Neural cell (in vitro differentiated cells): ENCODE measurements around the gene TNRC6C. TPM values are rescaled to one million over a fixed set of nuclear protein-coding genes. Genes with fewer than 3 reads are reported as not detected.

Experiments used
- H2AFZ ChIP-seq: fragments of 200-600, 300-800 bp; sonication (generic), shearing (Covaris generic); 2 replicates; pipeline ENCODE4 v1.6.0; 2014; ENCODE audit warnings: low read depth, mild to moderate bottlenecking, antibody characterized with exemption, low read length, moderate library complexity
- H3F3A ChIP-seq: fragments of 200-600 bp; shearing (Covaris generic); 2 replicates; pipeline ENCODE4 v1.6.1; 2016; ENCODE audit warnings: mild to moderate bottlenecking, moderate library complexity, mixed read lengths, antibody characterized with exemption, low read length; ENCODE audit not compliant: insufficient read depth, poor library complexity, severe bottlenecking
- H3K27ac ChIP-seq: fragments of 200-600, 300-800 bp; sonication (generic), shearing (Covaris generic); 2 replicates; pipeline ENCODE4 v1.5.1; 2014; ENCODE audit warnings: mild to moderate bottlenecking, low read length, moderate library complexity
- H3K27me3 ChIP-seq: fragments of 300-800, 200-600 bp; sonication (generic), shearing (Covaris generic); 2 replicates; pipeline ENCODE4 v1.6.0; 2014; ENCODE audit warnings: mild to moderate bottlenecking, low read depth, low read length, moderate library complexity; ENCODE audit not compliant: insufficient read depth
- H3K36me3 ChIP-seq: fragments of 300-800, 200-600 bp; sonication (generic), shearing (Covaris generic); 2 replicates; pipeline ENCODE4 v1.5.1; 2014; ENCODE audit warnings: mild to moderate bottlenecking, antibody characterized with exemption, low read length, moderate library complexity; ENCODE audit not compliant: insufficient read depth
- H3K4me2 ChIP-seq: fragments of 300-800, 200-600 bp; sonication (generic), shearing (Covaris generic); 2 replicates; pipeline ENCODE4 v1.6.0; 2014; ENCODE audit warnings: mild to moderate bottlenecking, low read length
- H3K4me3 ChIP-seq: fragments of 300-800, 200-600 bp; sonication (generic), shearing (Covaris generic); 2 replicates; pipeline ENCODE4 v1.5.1; 2014; ENCODE audit warnings: mild to moderate bottlenecking, low read length, moderate library complexity
- H3K79me2 ChIP-seq: fragments of 200-600 bp; shearing (Covaris generic); replicated peaks from 2 replicates; pipeline ENCODE4 v1.6.0; 2014; ENCODE audit warnings: mild to moderate bottlenecking, low read length, moderate library complexity; ENCODE audit not compliant: insufficient read depth
- H3K9ac ChIP-seq: fragments of 300-800, 200-600 bp; sonication (generic), shearing (Covaris generic); 2 replicates; pipeline ENCODE4 v1.6.1; 2016; ENCODE audit warnings: mild to moderate bottlenecking, low read length, mixed read lengths
- H3K9me2 ChIP-seq: fragments of 200-600 bp; shearing (Covaris generic); 2 replicates; pipeline ENCODE4 v1.6.1; 2016; ENCODE audit warnings: mild to moderate bottlenecking, low read length, mixed read lengths; ENCODE audit not compliant: insufficient read depth
- H3K9me3 ChIP-seq: fragments of 200-600, 300-800 bp; sonication (generic), shearing (Covaris generic); 2 replicates; pipeline ENCODE4 v1.6.1; 2016; ENCODE audit warnings: mild to moderate bottlenecking, mixed run types, low read length, moderate library complexity, mixed read lengths
- H4K20me1 ChIP-seq: fragments of 200-600 bp; shearing (Covaris generic); 2 replicates; pipeline ENCODE4 v1.6.1; 2016; ENCODE audit warnings: mild to moderate bottlenecking, mixed run types; ENCODE audit not compliant: insufficient read depth
- CTCF ChIP-seq: fragments of 450-650 bp; IDR thresholded peaks from 2 replicates; pipeline ENCODE4 v1.5.1; 2014; ENCODE audit warnings: antibody characterized with exemption, mild to moderate bottlenecking, moderate library complexity; ENCODE audit not compliant: poor library complexity, severe bottlenecking
- EP300 ChIP-seq: fragments of 450-650 bp; conservative IDR thresholded peaks from 2 replicates; pipeline ENCODE4 v1.6.1; 2014; ENCODE audit warnings: antibody characterized with exemption, mild to moderate bottlenecking, moderate library complexity; ENCODE audit not compliant: poor library complexity, severe bottlenecking
- EZH2 ChIP-seq: fragments of 200-600, 300-800 bp; shearing (Covaris generic), sonication (generic); IDR thresholded peaks from 2 replicates; pipeline ENCODE4 v1.6.1; 2014; ENCODE audit warnings: antibody characterized with exemption, low read length, borderline replicate concordance, mild to moderate bottlenecking; ENCODE audit not compliant: insufficient read depth, poor library complexity, severe bottlenecking
- MXI1 ChIP-seq: fragments of 450-650 bp; conservative IDR thresholded peaks from 2 replicates; pipeline ENCODE4 v1.6.1; 2014; ENCODE audit warnings: antibody characterized with exemption, mild to moderate bottlenecking; ENCODE audit not compliant: poor library complexity, severe bottlenecking
- POLR2AphosphoS5 ChIP-seq: IDR thresholded peaks from 2 replicates; pipeline ENCODE4 v1.6.1; 2012
- RAD21 ChIP-seq: fragments of 450-650 bp; conservative IDR thresholded peaks from 2 replicates; pipeline ENCODE4 v1.6.1; 2014; ENCODE audit warnings: antibody characterized with exemption, mild to moderate bottlenecking, moderate library complexity
- REST ChIP-seq: IDR thresholded peaks from 2 replicates; pipeline ENCODE4 v1.6.1; 2012; ENCODE audit warnings: borderline replicate concordance
- SMC3 ChIP-seq: fragments of 450-650 bp; conservative IDR thresholded peaks from 2 replicates; pipeline ENCODE4 v1.6.1; 2014; ENCODE audit warnings: antibody characterized with exemption, mild to moderate bottlenecking, moderate library complexity; ENCODE audit not compliant: poor library complexity
- TAF1 ChIP-seq: IDR thresholded peaks from 2 replicates; pipeline ENCODE4 v1.6.1; 2012; ENCODE audit warnings: low read depth
- polyA plus RNA-seq: library from polyadenylated mRNA; depleted of rRNA; stranded (reverse); fragments of >200 nt; gene quantifications from 2 replicates; pipeline ENCODE4 v1.2.3, GENCODE V29; 2014

TNRC6C gene
- polyA plus RNA-seq, 1 donor from 2014 or later: 15.4 TPM

GRCh38 chr17:78019367-78019975 is 61.0 kb downstream of the TNRC6C start:
- H3K4me3 ChIP-seq: no peak overlapping the region
- H3K27me3 ChIP-seq: no peaks in the 10 kb centered on the region
- no peak overlapping the region for H3K4me2 ChIP-seq
- peak; percentile 67 for TF ChIP-seq SMC3
- no peak for TF ChIP-seq TAF1
- no peak for TF ChIP-seq REST
- TF ChIP-seq POLR2AphosphoS5: no peak
- peak; percentile 67 for TF ChIP-seq CTCF
- TF ChIP-seq EP300: no peak
- TF ChIP-seq RAD21: peak; percentile 62
- no peak for TF ChIP-seq MXI1
- no peak for TF ChIP-seq EZH2
- no peak overlapping the region for H2AFZ ChIP-seq
- no peak overlapping the region for H3K9ac ChIP-seq
- peaks cover 5% of the 10 kb centered on the region for H3F3A ChIP-seq
- no peak overlapping the region for H3K27ac ChIP-seq
- H4K20me1 ChIP-seq: no peaks in the 10 kb centered on the region
- H3K9me3 ChIP-seq: no peaks in the 10 kb centered on the region
- no peaks in the 10 kb centered on the region for H3K9me2 ChIP-seq
- peaks cover 8% of the 10 kb centered on the region for H3K36me3 ChIP-seq
- peaks cover 4% of the 10 kb centered on the region for H3K79me2 ChIP-seq

GRCh38 chr17:78019976-78020716 is 61.6 kb downstream of the TNRC6C start:
- Histone ChIP-seq H3K9me3 (no peaks in the 10 kb centered on the region), H3K27me3 (no peaks in the 10 kb centered on the region), H3K9ac (no peak overlapping the region), H3K4me3 (no peak overlapping the region), H4K20me1 (no peaks in the 10 kb centered on the region), H3K9me2 (no peaks in the 10 kb centered on the region), H3K36me3 (peaks cover 8% of the 10 kb centered on the region), H3F3A (peaks cover 5% of the 10 kb centered on the region), H3K27ac (no peak overlapping the region), H3K4me2 (no peak overlapping the region), H2AFZ (no peak overlapping the region), H3K79me2 (peaks cover 4% of the 10 kb centered on the region)
- TF ChIP-seq SMC3: no peak
- no peak for TF ChIP-seq RAD21
- TF ChIP-seq POLR2AphosphoS5: no peak
- no peak for TF ChIP-seq EP300
- TF ChIP-seq EZH2: no peak
- TF ChIP-seq MXI1: no peak
- TF ChIP-seq REST: no peak
- TF ChIP-seq CTCF: no peak
- no peak for TF ChIP-seq TAF1
